OCI-LY1 (cell line): ENCODE data around the gene LETM1.
A peak's percentile ranks its signal among the peaks of the same experiment; 100 is the strongest.

ENCODE experiments used
- H2AFZ ChIP-seq: fragments of 200-600 bp; sonication (generic), shearing (Covaris generic); 2 replicates; pipeline ENCODE4 v1.6.0; 2014; ENCODE audit warnings: antibody characterized with exemption, mild to moderate bottlenecking, low read length
- H3F3A ChIP-seq: fragments of 200-600 bp; sonication (generic), shearing (Covaris generic); 2 replicates; pipeline ENCODE4 v1.6.0; 2014; ENCODE audit warnings: mild to moderate bottlenecking, antibody characterized with exemption, low read length, moderate library complexity; ENCODE audit not compliant: insufficient read depth
- H3K27ac ChIP-seq: fragments of 200-600 bp; sonication (generic); 2 replicates; pipeline ENCODE4 v1.5.1; 2014; ENCODE audit warnings: low read length, mixed run types, mild to moderate bottlenecking, low read depth; ENCODE audit not compliant: poor library complexity, severe bottlenecking
- H3K27me3 ChIP-seq: fragments of 200-600 bp; sonication (generic); 2 replicates; pipeline ENCODE4 v1.6.0; 2014; ENCODE audit warnings: antibody characterized with exemption, mild to moderate bottlenecking, low read length, moderate library complexity; ENCODE audit not compliant: insufficient read depth
- H3K36me3 ChIP-seq: fragments of 200-600 bp; sonication (generic); 2 replicates; pipeline ENCODE4 v1.6.1; 2014; ENCODE audit warnings: mild to moderate bottlenecking, antibody characterized with exemption, low read length, moderate library complexity, mixed read lengths; ENCODE audit not compliant: insufficient read depth
- H3K4me1 ChIP-seq: fragments of 200-600 bp; sonication (generic); 2 replicates; pipeline ENCODE4 v1.5.1; 2014; ENCODE audit warnings: mild to moderate bottlenecking, low read length, moderate library complexity; ENCODE audit not compliant: insufficient read depth, severe bottlenecking
- H3K4me2 ChIP-seq: fragments of 200-600 bp; sonication (generic), shearing (Covaris generic); 2 replicates; pipeline ENCODE4 v1.6.1; 2014; ENCODE audit warnings: low read length
- H3K4me3 ChIP-seq: fragments of 200-600 bp; sonication (generic); 2 replicates; pipeline ENCODE4 v1.5.1; 2014; ENCODE audit warnings: low read length, low read depth, mild to moderate bottlenecking, mixed read lengths; ENCODE audit not compliant: poor library complexity, severe bottlenecking
- H3K79me2 ChIP-seq: fragments of 200-600 bp; shearing (Covaris generic); 2 replicates; pipeline ENCODE4 v1.6.1; 2016; ENCODE audit warnings: mixed run types, low read length, mixed read lengths; ENCODE audit not compliant: insufficient read depth
- H3K9ac ChIP-seq: fragments of 200-600 bp; sonication (generic), shearing (Covaris generic); 2 replicates; pipeline ENCODE4 v1.6.1; 2014; ENCODE audit warnings: mild to moderate bottlenecking, low read length, mixed read lengths
- H3K9me2 ChIP-seq: fragments of 200-600 bp; sonication (generic), shearing (Covaris generic); 2 replicates; pipeline ENCODE4 v1.6.1; 2014; ENCODE audit warnings: low read depth, mild to moderate bottlenecking, low read length, mixed read lengths
- H3K9me3 ChIP-seq: fragments of 200-600 bp; shearing (Covaris generic); 2 replicates; pipeline ENCODE4 v1.6.1; 2014; ENCODE audit warnings: low read length, mixed read lengths
- H4K20me1 ChIP-seq: fragments of 200-600 bp; sonication (generic), shearing (Covaris generic); 2 replicates; pipeline ENCODE4 v1.6.0; 2016; ENCODE audit warnings: mild to moderate bottlenecking, low read length; ENCODE audit not compliant: insufficient read depth
- CTCF ChIP-seq: fragments of 200-600 bp; sonication (generic), shearing (Covaris generic); IDR thresholded peaks from 2 replicates; pipeline ENCODE4 v1.5.1; 2017; ENCODE audit warnings: mild to moderate bottlenecking, antibody characterized with exemption, low read length, moderate library complexity, mixed read lengths
- EZH2 ChIP-seq: fragments of 200-600 bp; sonication (generic), shearing (Covaris generic); IDR thresholded peaks from 2 replicates; pipeline ENCODE4 v1.8.0; 2017; ENCODE audit warnings: borderline replicate concordance, mixed run types, mild to moderate bottlenecking, antibody characterized with exemption, low read length, moderate library complexity, mixed read lengths

LETM1 gene

DNA sequence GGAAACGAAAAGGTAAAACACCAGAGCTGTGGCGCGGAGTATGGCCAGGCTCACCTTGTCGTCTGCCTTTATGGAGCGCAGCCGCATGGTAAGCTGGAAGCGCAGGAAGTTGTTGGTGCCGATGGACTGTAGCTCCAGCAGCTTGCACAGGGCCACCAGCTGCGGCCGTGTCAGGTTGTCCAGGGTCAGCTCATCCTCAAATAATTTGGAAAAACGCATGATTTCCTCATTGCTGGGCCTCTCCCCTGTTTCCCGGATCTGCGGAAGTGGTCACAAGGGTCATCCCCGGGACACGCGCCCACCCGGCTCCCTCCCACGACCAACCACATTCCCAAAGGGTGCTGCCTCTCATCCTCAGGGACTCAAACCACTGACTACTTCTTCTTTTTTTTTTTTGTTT, 23.3 kb downstream of the LETM1 start:
- no peak for TF ChIP-seq EZH2
- no peak for TF ChIP-seq CTCF
- peaks cover 34% of the 10 kb centered on the region; the same call in 1 of the 2 replicates for H3K36me3 ChIP-seq
- no peaks in the 10 kb centered on the region for H3F3A ChIP-seq
- H4K20me1 ChIP-seq: no peaks in the 10 kb centered on the region
- no peaks in the 10 kb centered on the region for H3K79me2 ChIP-seq
- H3K4me2 ChIP-seq: no peak overlapping the region
- H3K9me3 ChIP-seq: no peaks in the 10 kb centered on the region
- no peak overlapping the region for H2AFZ ChIP-seq
- no peak overlapping the region for H3K4me3 ChIP-seq
- H3K27ac ChIP-seq: peak overlapping the region; percentile 94
- peaks cover 49% of the 10 kb centered on the region for H3K4me1 ChIP-seq
- H3K9ac ChIP-seq: no peak overlapping the region
- H3K9me2 ChIP-seq: no peaks in the 10 kb centered on the region
- no peaks in the 10 kb centered on the region for H3K27me3 ChIP-seq

DNA sequence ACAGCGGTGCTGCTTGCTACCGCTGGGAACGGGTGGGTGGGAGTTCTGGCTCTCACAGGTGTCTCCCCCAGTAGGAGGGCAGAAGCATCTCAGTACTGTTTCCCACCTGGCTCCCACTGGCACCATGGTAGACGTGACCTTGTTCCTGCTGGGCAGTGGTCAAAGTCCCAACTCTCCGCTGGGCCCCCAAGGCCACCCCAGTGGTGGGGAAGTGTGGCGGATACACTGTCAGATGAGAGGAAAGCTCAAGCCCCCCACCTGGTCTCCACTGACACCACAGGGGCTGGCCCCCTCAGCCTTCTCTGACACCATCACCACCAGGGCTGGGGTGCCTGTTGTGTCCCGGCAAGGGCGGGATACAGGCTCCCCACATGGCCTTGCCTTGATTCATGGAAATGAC, 24.6 kb downstream of the LETM1 start:
- no peak overlapping the region for H3K4me2 ChIP-seq
- H3K9ac ChIP-seq: no peak overlapping the region
- peak overlapping the region; percentile 94 for H3K27ac ChIP-seq

GRCh38 chr4:1830642-1831228, 25.2 kb downstream of the LETM1 start:
- H3K36me3 ChIP-seq: peaks cover 35% of the 10 kb centered on the region
- peak overlapping the region; percentile 94 for H3K27ac ChIP-seq
- H4K20me1 ChIP-seq: no peaks in the 10 kb centered on the region
- no peaks in the 10 kb centered on the region for H3F3A ChIP-seq
- H3K9ac ChIP-seq: peak overlapping the region; percentile 46; the same call in 1 of the 2 replicates
- no peaks in the 10 kb centered on the region for H3K9me3 ChIP-seq
- H2AFZ ChIP-seq: no peak overlapping the region
- TF ChIP-seq EZH2 (no peak), CTCF (no peak)
- H3K4me1 ChIP-seq: peaks cover 49% of the 10 kb centered on the region
- no peaks in the 10 kb centered on the region for H3K27me3 ChIP-seq
- H3K9me2 ChIP-seq: no peaks in the 10 kb centered on the region
- no peaks in the 10 kb centered on the region for H3K79me2 ChIP-seq
- peak overlapping the region; percentile 24; the same call in 1 of the 2 replicates for H3K4me2 ChIP-seq
- H3K4me3 ChIP-seq: no peak overlapping the region

More for the DNA sequence above, 24.6 kb downstream of the LETM1 start:
- Histone ChIP-seq H3K36me3 (peaks cover 32% of the 10 kb centered on the region; the same call in 1 of the 2 replicates), H2AFZ (no peak overlapping the region), H3K9me2 (no peaks in the 10 kb centered on the region), H4K20me1 (no peaks in the 10 kb centered on the region), H3K9me3 (no peaks in the 10 kb centered on the region), H3K27me3 (no peaks in the 10 kb centered on the region), H3K79me2 (no peaks in the 10 kb centered on the region), H3K4me1 (peaks cover 49% of the 10 kb centered on the region), H3F3A (no peaks in the 10 kb centered on the region), H3K4me3 (no peak overlapping the region)
- TF ChIP-seq CTCF: no peak
- TF ChIP-seq EZH2: no peak
